Measurements from ENCODE around the gene SPNS2. TPM values are rescaled to one million over a fixed set of nuclear protein-coding genes. Genes with fewer than 3 reads are reported as not detected.

Gene SPNS2, protein sequence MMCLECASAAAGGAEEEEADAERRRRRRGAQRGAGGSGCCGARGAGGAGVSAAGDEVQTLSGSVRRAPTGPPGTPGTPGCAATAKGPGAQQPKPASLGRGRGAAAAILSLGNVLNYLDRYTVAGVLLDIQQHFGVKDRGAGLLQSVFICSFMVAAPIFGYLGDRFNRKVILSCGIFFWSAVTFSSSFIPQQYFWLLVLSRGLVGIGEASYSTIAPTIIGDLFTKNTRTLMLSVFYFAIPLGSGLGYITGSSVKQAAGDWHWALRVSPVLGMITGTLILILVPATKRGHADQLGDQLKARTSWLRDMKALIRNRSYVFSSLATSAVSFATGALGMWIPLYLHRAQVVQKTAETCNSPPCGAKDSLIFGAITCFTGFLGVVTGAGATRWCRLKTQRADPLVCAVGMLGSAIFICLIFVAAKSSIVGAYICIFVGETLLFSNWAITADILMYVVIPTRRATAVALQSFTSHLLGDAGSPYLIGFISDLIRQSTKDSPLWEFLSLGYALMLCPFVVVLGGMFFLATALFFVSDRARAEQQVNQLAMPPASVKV
- 7.1 TPM for polyA plus RNA-seq (ENCODE audit: insufficient read length)

DNA sequence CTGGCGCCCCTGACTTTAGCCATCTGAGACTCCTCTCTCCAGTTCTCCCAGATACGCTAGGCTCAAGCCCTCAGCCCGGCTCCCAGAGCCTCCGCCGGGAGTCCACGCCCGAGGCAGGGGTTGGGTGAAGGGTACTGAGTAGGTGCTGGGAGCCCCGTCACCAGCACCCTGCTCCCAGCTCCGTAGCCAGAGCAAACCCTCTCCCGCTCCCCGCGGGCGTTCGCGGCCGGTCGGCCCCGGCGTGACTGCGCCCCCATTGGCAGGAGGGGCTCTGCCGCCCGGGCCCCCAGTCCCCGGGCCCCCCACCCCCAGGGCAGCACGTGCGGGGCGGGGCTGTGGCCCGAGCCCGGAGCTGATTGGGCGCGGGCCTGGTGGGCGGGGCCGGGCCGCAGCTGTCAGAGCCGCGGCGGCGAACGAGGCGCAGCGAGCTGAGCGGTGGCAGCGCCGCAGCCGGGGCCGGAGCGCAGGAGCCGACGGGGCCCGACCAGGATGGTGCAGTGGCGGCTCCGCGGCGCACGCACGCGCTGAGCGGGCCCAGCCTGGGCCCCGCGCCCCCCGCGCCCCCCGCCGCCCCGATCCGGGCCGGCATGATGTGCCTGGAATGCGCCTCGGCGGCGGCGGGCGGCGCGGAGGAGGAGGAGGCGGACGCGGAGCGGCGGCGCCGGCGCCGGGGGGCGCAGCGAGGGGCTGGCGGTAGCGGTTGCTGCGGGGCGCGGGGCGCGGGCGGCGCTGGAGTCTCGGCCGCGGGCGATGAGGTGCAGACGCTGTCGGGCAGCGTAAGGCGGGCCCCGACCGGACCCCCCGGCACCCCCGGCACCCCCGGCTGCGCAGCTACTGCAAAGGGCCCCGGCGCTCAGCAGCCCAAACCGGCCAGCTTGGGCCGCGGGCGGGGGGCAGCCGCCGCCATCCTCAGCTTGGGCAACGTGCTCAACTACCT is at the start of gene SPNS2:
SPNS2 (plus strand) TSS at position 421 of the 937 bp plus-strand sequence; CDS start at position 588, 167 bp downstream.
- no peak for DNase-seq (ENCODE audit: low read depth)

DNA sequence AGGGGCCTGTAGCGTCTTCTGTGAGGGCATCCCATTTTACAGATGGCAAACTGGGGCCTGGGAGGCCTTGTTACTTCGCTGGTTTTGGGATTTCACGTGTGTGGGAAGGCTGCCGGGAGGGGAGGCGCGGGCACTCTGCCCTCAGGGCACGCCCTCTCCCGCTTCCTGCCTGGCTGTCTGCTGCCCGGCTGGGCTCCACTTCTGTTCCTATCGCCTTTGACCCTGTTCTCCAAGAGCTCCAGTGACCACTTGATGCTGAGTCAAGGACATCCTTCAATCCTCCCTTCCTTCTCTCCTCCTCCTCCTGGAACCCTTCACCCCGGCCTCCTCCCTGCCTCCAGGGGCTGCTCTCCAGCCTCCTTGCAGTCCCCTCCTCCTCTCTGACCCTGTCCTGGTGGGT is 48.9 kb upstream of the SPNS2 start:
- DNase-seq (ENCODE audit: low read depth) = no peak

DNA sequence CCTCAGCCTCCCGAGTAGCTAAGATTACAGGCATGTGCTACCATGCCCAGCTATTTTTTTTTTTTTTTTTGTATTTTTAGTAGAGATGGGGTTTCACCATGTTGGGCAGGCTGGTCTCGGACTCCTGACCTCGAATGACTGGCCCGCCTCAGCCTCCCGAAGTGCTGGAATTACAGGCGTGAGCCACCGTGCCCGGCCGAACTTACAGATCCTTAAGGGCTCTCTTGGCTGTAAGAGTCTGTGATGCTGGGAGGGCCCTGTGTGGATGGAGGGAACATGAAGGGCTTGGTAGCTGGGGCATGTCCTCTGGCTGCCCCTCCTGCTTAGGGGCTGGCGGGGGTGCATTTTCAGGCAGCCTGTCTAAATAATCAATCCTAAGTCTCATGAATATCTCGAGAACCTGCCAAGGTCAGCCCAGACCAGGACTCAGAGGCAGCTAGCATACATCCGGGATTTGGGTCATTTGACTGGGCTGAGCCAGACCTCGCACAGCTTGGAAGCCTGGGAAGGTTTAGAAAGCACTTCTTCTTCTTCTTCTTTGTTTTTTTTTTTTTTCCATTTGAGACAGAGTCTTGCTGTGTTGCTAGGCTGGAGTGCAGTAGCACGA is 47.9 kb upstream of the SPNS2 start:
- no peak for DNase-seq (ENCODE audit: low read depth)

DNA sequence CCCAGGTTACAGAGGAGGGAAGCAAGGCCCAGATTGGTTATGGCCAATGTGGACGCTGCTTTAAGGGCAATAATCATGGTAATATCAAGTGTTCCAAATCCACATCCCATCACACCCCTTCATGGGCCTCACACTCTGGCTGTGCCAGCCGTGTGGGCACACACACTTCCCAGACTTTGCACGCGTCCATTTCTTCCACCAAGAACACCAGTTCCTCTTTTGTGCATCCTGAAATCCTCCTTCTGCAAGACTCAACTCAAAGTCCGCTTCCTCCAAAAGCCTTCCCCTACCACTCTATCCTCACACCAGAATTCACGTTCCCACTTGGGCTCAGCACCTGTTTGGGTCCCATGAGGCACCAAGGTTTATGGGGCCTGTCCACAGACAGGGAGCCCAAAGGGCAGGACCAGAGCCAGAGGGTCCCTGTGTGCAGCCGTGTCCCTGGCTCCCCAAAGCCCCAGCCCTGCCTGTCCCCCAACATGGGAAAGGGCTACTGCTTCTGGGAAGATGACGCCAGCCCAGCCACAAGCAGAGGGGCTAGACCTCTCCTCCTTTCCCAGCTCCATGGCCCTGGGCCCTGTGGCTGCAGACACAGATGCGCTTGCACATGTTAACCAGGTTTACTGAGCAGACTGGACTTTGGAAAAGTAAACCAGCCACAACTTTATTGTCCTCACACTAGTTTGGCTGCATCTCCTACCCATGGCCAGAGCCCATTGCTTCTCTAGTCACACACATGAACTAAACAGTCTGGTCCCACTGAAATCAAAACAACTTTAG is 44.7 kb upstream of the SPNS2 start:
- no peak for DNase-seq (ENCODE audit: low read depth)

DNA sequence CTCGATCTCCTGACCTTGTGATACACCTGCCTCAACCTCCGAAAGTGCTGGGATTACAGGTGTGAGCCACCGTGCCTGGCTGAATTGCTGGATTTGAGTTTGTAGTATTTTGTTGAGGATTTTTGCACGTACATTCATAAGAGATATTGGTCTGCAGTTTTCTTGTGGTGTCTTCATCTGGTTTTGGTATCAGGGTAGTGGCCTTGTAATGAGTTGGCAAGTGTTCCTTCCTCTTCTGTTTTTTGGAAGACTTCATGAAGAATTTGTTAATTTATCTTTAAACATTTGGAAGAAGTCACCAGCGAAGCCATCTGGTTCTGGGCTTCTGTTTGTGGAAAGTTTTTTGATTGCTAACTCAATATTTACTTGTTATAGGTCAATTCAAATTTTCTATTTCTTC is 38.0 kb upstream of the SPNS2 start:
- no peak for DNase-seq (ENCODE audit: low read depth)

DNA sequence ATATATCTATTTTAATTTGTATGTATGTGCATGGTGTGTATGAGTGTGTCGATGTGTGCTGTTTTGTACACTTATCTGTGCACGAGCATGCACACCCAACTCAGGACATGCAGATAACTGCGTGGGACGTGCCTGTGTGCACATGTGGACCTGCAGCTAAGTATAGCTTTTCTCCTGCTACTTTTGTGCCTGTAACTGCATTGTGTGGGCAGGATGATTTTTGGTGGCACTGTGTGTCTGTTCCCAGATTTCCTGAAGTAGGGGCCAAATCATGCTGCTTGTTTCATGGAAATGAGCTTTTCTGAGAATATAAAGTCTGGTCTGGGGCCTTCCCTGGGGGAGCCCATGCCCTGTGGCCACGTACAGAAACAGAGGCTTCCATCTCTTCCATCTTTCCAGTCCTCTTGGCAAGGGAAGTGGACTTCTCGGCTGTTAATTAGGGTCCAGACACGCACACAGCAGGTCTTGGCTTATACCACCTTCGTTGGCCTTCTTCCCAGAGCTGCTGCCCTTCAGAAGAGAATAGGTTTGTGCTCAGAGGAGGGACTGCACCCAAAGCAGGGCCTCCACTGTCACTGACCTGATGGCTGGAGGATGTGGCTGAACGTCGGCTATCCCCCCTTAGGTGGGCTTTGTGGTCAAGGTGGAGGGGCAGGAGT is 34.7 kb upstream of the SPNS2 start:
- no peak for DNase-seq (ENCODE audit: low read depth)

DNA sequence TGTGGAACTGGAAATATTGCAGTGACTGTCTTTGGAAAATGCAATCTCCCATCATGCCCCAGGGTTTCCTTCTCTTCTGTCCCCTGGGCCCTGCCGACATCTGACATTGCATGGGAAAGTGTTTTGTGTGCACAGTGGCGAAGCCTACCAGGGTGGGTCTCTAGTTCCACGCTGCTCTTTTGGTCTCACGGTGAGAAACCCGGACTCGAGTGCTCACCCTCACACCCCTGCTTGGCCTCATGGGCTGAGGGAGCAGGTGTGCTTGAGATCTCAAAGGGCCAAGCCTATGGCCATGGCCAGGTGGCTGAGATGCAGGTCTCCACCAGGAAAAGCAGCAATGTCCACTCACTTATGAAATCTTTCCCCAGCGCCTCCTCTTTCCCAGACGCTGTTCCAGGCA is 32.9 kb upstream of the SPNS2 start:
- no peak for DNase-seq (ENCODE audit: low read depth)

DNA sequence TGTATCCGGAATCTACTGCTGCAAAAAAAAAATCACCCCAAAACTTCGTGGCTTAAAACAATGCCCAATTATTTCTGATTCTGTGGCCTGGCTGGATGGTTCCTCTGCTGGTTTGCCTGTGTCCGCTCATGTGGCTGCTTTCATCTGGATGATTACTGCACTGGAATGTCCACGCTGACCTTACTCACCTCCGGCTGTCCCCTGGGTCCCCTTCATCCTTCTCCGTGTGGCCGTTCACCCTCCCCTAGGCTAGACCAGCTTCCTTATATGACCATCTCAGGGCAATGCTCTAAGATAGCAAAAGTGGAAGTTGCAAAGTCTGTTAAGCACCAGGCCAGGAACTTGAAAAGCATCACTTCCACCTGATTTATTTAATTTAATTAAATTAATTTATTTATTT is 31.4 kb upstream of the SPNS2 start:
- DNase-seq (ENCODE audit: low read depth) = no peak

DNA sequence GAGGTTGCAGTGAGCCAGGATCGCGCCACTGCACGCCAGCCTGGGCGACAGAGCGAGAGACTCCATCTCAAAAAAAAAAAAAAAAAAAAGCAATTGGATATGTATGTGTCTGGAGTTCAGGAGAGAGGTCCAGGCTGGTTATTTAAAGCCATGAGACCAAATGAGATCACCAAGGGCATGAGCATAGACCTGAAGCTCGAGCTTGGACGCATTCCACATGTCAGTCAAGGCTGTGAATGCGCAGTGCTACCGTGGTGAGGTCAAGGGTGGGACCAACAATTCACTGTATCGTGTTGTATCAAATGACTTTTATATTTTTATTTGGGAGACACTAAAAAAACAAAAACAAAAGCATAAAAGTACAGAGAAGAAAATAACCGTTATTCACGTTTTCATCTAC is 29.1 kb upstream of the SPNS2 start:
- DNase-seq (ENCODE audit: low read depth) = no peak

DNA sequence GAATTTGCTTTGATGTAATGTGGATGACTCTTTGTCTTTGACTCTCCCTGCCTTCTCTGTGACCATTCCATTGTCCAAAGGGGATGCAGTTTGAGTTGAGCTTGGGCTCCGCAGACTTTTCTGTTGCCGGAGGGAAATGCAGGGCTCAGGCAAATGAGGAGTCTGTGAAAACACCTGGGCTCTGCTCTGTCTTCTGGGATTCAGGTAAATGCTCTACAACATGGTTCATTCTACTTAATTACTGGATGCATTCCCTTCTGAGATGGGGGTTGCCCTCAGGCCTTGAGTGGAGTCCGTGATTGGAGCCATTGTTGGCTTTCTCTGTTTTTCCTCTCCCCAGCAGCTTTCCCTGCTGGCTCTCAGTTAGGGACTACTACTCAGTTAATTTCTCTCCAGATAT is 26.4 kb upstream of the SPNS2 start:
- DNase-seq (ENCODE audit: low read depth) = no peak

DNA sequence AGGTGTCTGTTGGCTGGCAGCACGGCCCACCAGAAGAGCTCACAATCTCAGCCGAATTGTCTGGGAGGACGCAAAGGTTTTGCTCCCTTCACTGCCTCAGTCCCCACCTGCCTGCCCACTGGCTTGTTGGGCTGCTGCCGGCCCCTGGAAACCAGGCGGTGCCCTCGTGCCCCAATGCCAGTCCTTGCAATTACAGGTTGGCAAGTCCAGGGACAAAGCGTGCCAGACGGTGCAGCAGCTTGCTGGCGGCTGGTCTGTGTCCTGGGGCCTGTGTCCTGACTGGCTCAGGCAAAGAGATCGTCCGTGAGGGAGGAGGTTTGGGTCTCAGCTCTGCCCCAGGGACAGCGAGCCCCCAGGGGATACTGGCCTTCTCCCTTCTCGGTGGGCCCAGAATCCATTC is 24.6 kb upstream of the SPNS2 start:
- DNase-seq (ENCODE audit: low read depth) = no peak

DNA sequence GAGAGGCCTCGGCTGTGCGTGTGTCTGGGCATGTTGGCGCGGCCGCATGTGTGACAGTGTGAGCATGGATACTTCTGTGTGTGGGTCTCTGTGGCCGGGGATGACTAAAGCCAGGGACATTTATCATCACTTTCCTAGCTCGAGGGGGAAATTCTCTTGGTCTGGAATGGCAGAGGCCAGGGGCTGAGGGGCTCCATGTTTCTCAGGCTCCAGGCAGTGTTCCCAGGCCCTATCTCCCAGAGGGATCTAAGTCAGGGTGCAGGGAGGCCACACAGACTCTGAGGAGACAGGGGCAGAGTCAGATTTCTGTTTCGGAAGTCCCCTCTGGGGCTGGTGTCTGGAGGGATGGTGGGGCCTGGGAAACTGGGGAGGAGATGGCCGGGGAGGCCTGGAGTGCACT is 23.7 kb upstream of the SPNS2 start:
- no peak for DNase-seq (ENCODE audit: low read depth)

DNA sequence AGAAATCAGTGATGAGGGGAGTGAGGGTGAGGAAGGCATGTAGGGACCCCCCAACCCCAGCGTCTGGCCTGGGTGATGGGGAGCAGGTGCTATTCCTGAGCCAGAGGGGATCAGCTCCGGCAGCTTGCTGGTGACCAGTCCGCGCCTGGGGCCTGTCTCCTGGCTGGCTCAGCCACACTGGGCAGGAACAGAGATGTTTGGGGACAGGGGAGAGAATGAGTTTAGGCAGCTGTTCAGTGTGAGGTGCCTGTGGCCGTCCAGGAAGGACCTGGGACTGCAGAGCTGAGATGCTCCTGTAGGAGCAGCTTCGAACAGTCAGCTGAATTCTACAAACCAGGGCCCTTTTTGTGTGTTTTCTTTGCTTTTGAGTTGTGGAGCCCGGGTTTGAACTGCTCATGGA is 23.2 kb upstream of the SPNS2 start:
- DNase-seq (ENCODE audit: low read depth) = no peak

DNA sequence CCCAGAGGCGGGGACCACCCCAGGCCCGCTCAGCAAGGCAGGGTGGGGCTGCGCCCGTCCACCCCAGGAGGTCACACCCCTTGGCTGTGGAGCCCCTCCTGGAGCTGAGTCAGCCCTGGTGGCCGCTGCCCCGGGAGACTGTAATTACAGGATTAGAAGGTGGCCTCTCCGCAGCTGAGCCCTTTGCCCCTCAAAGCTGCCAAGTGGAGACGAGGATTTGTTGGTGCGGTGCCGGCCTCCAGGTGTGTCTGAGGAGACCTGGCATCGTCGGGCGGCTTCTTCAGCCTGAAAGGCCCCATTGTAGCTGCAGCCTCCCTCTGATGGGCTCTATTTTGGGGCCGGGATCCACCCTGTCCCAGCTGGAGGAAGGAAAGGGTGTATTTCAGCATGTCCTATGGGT is 22.7 kb upstream of the SPNS2 start:
- no peak for DNase-seq (ENCODE audit: low read depth)

DNA sequence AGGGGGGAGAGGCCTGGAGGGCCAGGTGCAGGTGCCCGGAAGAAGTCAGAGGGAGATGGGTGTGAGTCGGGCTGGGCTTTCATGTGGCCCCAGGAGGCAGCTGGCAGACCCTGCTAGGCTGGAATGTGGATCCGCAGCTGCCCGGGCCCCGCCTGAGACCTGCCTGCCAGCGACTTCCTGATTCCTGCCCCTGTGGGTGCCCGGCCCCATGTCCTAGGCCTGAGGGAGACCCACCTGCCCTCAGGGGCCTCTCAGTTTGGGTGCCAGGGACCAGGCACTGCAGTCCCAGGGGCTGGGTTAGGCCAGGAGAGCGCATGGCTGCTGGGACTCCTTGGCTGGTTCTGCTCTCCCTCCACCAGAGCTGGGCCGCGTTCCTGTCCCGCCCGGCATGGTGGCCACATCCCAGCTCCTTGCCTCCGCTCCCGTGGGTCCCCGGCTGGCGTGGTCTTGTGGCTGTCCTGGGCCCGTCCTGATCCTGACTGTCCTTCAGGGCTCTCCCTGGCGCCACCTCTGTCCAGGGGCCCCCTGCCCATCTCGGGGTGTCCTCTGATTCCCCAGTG is 22.1 kb upstream of the SPNS2 start:
- no peak for DNase-seq (ENCODE audit: low read depth)

DNA sequence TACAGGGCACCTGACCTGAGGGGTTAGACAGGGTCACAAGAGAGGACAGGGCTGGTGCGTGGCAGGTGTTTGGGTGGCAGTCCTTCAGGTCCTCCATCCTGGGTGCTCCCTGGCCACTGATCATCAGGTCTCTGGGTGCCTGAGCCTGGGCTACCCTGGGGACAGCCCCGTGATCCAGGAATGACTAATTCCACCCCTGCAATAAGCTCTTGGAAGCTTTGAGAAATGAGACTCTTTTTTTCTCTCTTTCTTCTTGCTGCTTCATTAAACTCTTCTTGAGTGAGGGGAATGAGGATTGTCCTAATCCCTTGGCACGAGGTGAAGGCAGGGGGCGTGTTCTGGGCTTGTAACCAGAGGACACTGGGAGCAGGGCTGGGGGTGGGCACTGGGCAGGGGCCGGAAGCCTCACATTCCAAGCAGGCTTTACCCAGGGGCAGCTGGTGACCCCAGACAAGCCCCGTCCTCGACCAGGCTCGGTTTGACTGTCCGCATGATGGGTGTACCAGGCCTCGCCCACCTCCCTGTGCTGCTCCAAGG is 21.4 kb upstream of the SPNS2 start:
- no peak for DNase-seq (ENCODE audit: low read depth)

DNA sequence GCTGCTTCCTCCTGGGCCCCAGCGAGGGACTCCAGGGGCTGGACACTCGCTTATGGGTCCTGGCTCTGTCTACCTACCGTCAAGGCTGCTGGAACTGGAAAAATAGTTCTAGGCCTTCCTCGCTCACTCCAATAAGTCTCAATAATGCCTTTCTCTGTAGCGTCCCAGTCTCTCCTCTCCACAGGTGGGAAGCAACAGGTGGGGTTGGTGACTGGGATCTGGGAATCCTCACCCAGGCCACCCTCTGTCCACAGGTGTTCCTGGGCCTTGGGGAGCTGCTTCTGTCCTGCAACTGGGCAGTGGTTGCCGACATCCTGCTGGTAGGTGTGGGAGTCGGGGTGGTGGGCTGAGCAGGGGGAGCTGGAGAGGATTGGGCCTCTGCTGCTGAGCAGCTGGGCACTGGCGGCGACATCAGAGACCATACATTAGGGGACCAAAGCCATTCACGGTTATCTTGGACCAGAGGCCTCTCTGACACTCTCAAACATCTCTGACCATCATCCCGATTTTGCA is 20.3 kb upstream of the SPNS2 start:
- no peak for DNase-seq (ENCODE audit: low read depth)

DNA sequence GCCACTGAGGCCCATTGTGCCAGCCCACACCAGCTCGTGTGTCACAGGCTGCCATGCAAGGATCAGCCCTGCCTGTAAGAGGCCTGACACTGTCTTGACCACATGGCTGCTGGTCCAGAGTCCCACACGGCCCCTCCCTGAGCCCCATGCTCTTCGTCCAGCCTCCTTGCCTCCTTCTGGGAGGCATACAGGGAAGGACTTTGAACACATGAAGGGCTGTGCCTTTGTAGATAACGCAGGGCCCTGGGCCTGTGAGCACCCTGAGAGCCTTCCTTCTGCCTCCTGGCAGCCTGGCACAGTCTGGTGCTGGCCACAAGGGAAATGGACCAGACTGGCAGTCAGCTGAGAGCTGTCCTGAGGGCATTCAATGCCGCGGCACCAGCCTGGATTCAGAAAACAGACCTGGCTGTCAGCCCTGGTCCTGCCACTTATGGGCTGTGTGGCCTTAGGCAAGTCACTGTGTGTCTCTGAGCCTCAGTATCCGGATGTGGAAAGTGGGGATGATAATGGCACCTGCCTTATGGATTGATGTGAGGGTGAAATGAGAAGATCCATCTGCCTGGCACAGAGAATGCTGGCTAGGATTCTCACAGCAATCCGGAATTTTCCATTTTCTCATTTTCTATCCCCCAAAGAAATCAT is 19.2 kb upstream of the SPNS2 start:
- DNase-seq (ENCODE audit: low read depth) = no peak

DNA sequence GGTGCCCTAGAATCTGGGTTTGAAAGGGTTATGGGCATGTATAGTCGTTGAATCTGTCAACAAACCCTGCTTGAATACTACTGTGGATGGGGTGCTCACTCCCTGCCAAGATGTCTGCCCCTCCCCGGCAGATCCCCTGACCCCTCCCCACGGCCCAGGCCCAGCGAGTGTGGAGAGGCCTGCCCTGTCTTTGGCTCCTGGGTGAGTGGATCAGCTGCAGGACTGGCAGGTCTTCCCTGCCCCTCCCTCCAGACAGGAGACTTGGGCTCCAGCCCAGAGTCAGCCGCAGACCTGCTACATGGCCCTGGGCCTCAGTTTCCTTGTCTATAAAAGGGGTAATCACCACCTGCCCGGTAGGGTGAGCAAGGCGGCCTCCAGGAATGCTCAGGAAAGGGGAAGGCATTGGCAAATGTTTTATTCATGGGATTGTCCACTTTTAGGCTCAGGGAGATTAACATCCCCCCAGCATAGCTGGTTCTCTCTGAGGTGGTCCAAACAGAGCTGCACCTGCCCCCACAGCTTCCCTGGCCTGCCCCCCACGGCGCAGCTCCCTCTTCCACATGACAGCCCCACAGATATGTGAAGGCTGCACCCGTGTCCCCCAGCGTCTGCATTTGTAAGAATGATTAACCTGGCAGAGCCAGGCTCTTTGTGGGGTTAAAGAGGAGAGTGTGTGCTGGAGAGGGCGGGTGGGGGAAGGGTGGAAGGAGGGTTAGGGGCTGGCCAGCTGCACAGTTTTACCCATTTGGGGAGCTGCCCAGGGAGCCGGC is 18.5 kb upstream of the SPNS2 start:
- DNase-seq (ENCODE audit: low read depth) = no peak

Measured in forelimb muscle (tissue), 1 donor.